Neural progenitor cell (in vitro differentiated cells): ENCODE results near the gene TVP23B.
"Not testable (repeated sequence)": the region's sequence is repeated elsewhere in the genome, so short reads cannot be mapped to it uniquely, and the experiment has no call there.

Experiments
- EZH2 ChIP-seq: fragments of 200-600 bp; sonication (generic); IDR thresholded peaks from 2 replicates; pipeline ENCODE4 v1.6.1; 2017; ENCODE audit warnings: antibody characterized with exemption, mild to moderate bottlenecking, moderate library complexity
- EZH2phosphoT487 ChIP-seq: fragments of 200-600 bp; sonication (generic); IDR thresholded peaks from 2 replicates; pipeline ENCODE4 v1.6.1; 2017; ENCODE audit warnings: antibody characterized with exemption
- TF ChIP-seq, protein P1 (sequence below): fragments of 200-600 bp; sonication (generic); IDR thresholded peaks from 2 replicates; pipeline ENCODE4 v1.5.1; 2017; ENCODE audit warnings: antibody characterized with exemption, mild to moderate bottlenecking

- TF ChIP-seq, protein P1, sequence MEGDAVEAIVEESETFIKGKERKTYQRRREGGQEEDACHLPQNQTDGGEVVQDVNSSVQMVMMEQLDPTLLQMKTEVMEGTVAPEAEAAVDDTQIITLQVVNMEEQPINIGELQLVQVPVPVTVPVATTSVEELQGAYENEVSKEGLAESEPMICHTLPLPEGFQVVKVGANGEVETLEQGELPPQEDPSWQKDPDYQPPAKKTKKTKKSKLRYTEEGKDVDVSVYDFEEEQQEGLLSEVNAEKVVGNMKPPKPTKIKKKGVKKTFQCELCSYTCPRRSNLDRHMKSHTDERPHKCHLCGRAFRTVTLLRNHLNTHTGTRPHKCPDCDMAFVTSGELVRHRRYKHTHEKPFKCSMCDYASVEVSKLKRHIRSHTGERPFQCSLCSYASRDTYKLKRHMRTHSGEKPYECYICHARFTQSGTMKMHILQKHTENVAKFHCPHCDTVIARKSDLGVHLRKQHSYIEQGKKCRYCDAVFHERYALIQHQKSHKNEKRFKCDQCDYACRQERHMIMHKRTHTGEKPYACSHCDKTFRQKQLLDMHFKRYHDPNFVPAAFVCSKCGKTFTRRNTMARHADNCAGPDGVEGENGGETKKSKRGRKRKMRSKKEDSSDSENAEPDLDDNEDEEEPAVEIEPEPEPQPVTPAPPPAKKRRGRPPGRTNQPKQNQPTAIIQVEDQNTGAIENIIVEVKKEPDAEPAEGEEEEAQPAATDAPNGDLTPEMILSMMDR, result not testable (repeated sequence)
- not testable (repeated sequence) for TF ChIP-seq EZH2, EZH2phosphoT487
Measured at GRCh38 chr17:18760221-18760620, 20.8 kb upstream of the TVP23B start.
